ENCODE data around the gene KIAA0232.

- TF ChIP-seq EP300 (IDR thresholded peaks at IDR 0.05; ENCODE audit: borderline replicate concordance) (no peak), YY1 (IDR thresholded peaks at IDR 0.05; ENCODE audit: low read depth) (no peak), FOXM1 (IDR thresholded peaks at IDR 0.05; ENCODE audit: borderline replicate concordance, low read depth) (no peak), TAF1 (IDR thresholded peaks at IDR 0.05; ENCODE audit: low read depth) (peak; percentile 74), CEBPB (IDR thresholded peaks at IDR 0.05) (no peak), MAX (IDR thresholded peaks at IDR 0.05) (no peak), CREB1 (IDR thresholded peaks at IDR 0.05; ENCODE audit: low read depth) (no peak), REST (IDR thresholded peaks at IDR 0.05; ENCODE audit: low read depth) (no peak), RAD21 (IDR thresholded peaks at IDR 0.05; ENCODE audit: low read depth) (no peak), EGR1 (IDR thresholded peaks at IDR 0.05) (0 out of 2 replicates have a peak, but pooled peaks have one; percentile 31), USF1 (IDR thresholded peaks at IDR 0.05) (no peak), TEAD4 (IDR thresholded peaks at IDR 0.05) (0 out of 2 replicates have a peak, but pooled peaks have one; percentile 5)
Measured at GRCh38 chr4:6783111-6783981, 819 bp downstream of the KIAA0232 start.
